Vagina (tissue), 2 donors: ENCODE results near the gene TOB1.

Experiments
- POLR2A ChIP-seq, 2 donors: fragments of 450-650 bp; IDR thresholded peaks; one replicate each; pipeline ENCODE4 v1.6.1; 2017; ENCODE audit warnings: antibody characterized with exemption in 2 of 2, mild to moderate bottlenecking in 2 of 2, moderate library complexity in 2 of 2
- POLR2AphosphoS5 ChIP-seq, 2 donors: sonication (generic); formaldehyde crosslinking; IDR thresholded peaks; one replicate each; pipeline ENCODE4 v1.9.0; 2017; ENCODE audit warnings: antibody characterized with exemption in 2 of 2, mild to moderate bottlenecking in 2 of 2, low read depth in 1 of 2; ENCODE audit not compliant: insufficient read depth in 1 of 2
- TF ChIP-seq, protein P1 (sequence below), 3 experiments: fragments of 450-650 bp in 2 of 3; fragments of 200-600 bp in 1 of 3; sonication (generic) in 1 of 3; IDR thresholded peaks; one replicate each; pipeline ENCODE4 v1.5.1; 2017 to 2019; ENCODE audit warnings: antibody characterized with exemption in 3 of 3, mild to moderate bottlenecking in 2 of 3, moderate library complexity in 2 of 3

DNA sequence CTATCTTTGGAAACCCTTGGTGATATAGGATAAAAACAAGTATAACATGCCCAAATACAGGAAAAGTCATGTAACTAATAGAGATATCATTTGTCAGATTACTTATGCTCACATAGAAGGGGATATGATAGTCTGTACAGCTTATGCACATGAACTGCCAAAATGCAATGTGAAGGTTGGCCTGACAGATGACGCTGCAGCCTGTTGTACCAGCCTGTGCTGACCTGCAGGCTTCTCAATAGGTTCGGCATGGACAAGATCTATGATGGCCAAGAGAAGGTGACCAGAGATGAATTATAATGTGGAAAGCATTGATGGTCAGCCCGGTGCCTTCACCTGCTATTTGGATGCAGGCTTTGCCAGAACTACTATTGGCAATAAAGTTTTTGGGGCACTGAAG is 18.1 kb downstream of the TOB1 start:
- TF ChIP-seq, protein P1, sequence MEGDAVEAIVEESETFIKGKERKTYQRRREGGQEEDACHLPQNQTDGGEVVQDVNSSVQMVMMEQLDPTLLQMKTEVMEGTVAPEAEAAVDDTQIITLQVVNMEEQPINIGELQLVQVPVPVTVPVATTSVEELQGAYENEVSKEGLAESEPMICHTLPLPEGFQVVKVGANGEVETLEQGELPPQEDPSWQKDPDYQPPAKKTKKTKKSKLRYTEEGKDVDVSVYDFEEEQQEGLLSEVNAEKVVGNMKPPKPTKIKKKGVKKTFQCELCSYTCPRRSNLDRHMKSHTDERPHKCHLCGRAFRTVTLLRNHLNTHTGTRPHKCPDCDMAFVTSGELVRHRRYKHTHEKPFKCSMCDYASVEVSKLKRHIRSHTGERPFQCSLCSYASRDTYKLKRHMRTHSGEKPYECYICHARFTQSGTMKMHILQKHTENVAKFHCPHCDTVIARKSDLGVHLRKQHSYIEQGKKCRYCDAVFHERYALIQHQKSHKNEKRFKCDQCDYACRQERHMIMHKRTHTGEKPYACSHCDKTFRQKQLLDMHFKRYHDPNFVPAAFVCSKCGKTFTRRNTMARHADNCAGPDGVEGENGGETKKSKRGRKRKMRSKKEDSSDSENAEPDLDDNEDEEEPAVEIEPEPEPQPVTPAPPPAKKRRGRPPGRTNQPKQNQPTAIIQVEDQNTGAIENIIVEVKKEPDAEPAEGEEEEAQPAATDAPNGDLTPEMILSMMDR (IDR thresholded peaks at IDR 0.05), result no peak
- TF ChIP-seq POLR2A (IDR thresholded peaks at IDR 0.05), result no peak
- TF ChIP-seq POLR2AphosphoS5 (IDR thresholded peaks at IDR 0.05; ENCODE audit: insufficient read depth in 1 of 2, low read depth in 1 of 2), result no peak
